Stomach smooth muscle (tissue), 2 donors: Measurements from ENCODE around the gene CSRNP3.

ENCODE experiments used
- H3K27ac ChIP-seq: one replicate; pipeline ENCODE4 v1.7.0; 2013; ENCODE audit warnings: mild to moderate bottlenecking, low read length, inconsistent platforms
- H3K27me3 ChIP-seq, 2 donors: one replicate each; pipeline ENCODE4 v1.7.0; 2013; ENCODE audit warnings: low read length in 2 of 2; ENCODE audit not compliant: insufficient read depth in 2 of 2, control insufficient read depth in 1 of 2
- H3K36me3 ChIP-seq, 2 donors: one replicate each; pipeline ENCODE4 v1.7.0; 2013; ENCODE audit warnings: low read length in 2 of 2; ENCODE audit not compliant: control insufficient read depth in 2 of 2, insufficient read depth in 2 of 2
- H3K4me1 ChIP-seq: one replicate; pipeline ENCODE4 v1.7.0; 2013; ENCODE audit warnings: low read length; ENCODE audit not compliant: control insufficient read depth, insufficient read depth
- H3K4me3 ChIP-seq, 2 donors: one replicate each; pipeline ENCODE4 v1.7.0; 2013; ENCODE audit warnings: low read length in 2 of 2
- H3K9ac ChIP-seq, 2 donors: one replicate each; pipeline ENCODE4 v1.7.0; 2013; ENCODE audit warnings: low read length in 2 of 2, mild to moderate bottlenecking in 1 of 2
- H3K9me3 ChIP-seq, 2 donors: one replicate each; pipeline ENCODE4 v1.7.0; 2013; ENCODE audit warnings: low read length in 2 of 2; ENCODE audit not compliant: control insufficient read depth in 2 of 2
- donor health status: healthy.
- donor health status: Pancreatic carcinoma.

Gene CSRNP3, protein sequence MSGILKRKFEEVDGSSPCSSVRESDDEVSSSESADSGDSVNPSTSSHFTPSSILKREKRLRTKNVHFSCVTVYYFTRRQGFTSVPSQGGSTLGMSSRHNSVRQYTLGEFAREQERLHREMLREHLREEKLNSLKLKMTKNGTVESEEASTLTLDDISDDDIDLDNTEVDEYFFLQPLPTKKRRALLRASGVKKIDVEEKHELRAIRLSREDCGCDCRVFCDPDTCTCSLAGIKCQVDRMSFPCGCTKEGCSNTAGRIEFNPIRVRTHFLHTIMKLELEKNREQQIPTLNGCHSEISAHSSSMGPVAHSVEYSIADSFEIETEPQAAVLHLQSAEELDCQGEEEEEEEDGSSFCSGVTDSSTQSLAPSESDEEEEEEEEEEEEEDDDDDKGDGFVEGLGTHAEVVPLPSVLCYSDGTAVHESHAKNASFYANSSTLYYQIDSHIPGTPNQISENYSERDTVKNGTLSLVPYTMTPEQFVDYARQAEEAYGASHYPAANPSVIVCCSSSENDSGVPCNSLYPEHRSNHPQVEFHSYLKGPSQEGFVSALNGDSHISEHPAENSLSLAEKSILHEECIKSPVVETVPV

DNA sequence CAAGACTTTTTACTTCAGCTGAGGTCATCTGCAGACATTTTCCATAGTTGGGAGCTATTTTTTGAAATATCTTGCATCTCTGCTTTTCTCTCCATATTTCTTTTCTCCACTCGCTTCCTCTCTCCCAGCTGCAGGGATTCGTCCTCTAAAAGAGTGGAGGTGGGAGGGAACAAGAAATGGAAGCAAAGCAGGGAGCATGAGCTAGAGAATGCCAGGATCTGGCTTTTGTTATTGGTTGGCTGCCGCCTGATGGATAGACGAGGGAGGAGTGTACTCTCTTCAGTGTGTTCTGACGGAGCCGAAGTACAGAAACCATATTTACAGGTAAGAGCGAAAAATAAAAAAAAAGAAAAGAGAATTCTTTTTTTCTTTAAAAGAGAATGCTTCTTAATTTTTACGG lies at the start of gene CSRNP3:
CSRNP3 (plus strand) TSS at position 282 of the 400 bp plus-strand sequence. CDS start 125,368 bp downstream, outside the sequence.
- Histone ChIP-seq H3K27ac (no peak within 1 kb of the TSS), H3K36me3 (no peaks in the 10 kb centered on the region), H3K4me3 (peak within 1 kb of the TSS; percentile 70), H3K4me1 (no peaks in the 10 kb centered on the region), H3K9ac (peak within 1 kb of the TSS in 1 of 2 donors; percentile 39), H3K9me3 (no peaks in the 10 kb centered on the region), H3K27me3 (no peaks in the 10 kb centered on the region)

GRCh38 chr2:165420231-165420630 lies 49.3 kb upstream of the CSRNP3 start:
- Histone ChIP-seq H3K9ac (no peak overlapping the region), H3K36me3 (no peaks in the 10 kb centered on the region), H3K27me3 (no peaks in the 10 kb centered on the region), H3K4me1 (no peaks in the 10 kb centered on the region), H3K27ac (no peak overlapping the region), H3K4me3 (no peak overlapping the region), H3K9me3 (peaks cover 0 to 5% of the 10 kb centered on the region in 2 donors)

GRCh38 chr2:165423081-165423480 lies 46.4 kb upstream of the CSRNP3 start:
- H3K4me1 ChIP-seq, result no peaks in the 10 kb centered on the region
- no peak overlapping the region for H3K27ac ChIP-seq
- no peak overlapping the region for H3K9ac ChIP-seq
- peaks cover 0 to 5% of the 10 kb centered on the region in 2 donors for H3K9me3 ChIP-seq
- no peaks in the 10 kb centered on the region for H3K36me3 ChIP-seq
- H3K27me3 ChIP-seq, result no peaks in the 10 kb centered on the region
- no peak overlapping the region for H3K4me3 ChIP-seq

- no peak overlapping the region for H3K27ac ChIP-seq
- no peaks in the 10 kb centered on the region for H3K4me1 ChIP-seq
- H3K4me3 ChIP-seq, result no peak overlapping the region
- peaks cover 0 to 5% of the 10 kb centered on the region in 2 donors for H3K9me3 ChIP-seq
- H3K27me3 ChIP-seq, result no peaks in the 10 kb centered on the region
- H3K36me3 ChIP-seq, result no peaks in the 10 kb centered on the region
- no peak overlapping the region for H3K9ac ChIP-seq
These were observed 43.9 kb upstream of the CSRNP3 start for GRCh38 chr2:165425556-165425955.

DNA sequence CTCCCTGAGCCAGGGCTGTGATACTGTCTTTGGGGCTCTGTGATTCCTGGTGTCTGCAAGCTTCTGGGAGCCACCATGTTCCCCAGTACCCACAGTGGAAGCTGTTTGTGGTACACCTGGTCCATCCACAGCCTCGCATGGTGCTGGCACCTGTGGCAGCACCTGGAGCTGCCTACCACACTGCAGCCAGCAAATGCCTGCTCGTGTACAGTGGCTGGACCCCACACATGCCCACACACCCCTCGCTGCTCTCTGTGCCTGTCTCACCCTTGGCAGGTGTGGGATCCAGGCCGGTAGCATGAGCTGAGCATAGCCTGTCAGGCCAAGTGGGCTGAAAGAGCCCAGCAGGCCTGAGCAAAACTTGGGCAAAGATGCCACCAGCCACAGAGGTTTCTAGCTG lies 41.8 kb upstream of the CSRNP3 start:
- no peak overlapping the region for H3K9ac ChIP-seq
- no peaks in the 10 kb centered on the region for H3K4me1 ChIP-seq
- no peak overlapping the region for H3K27ac ChIP-seq
- no peaks in the 10 kb centered on the region for H3K36me3 ChIP-seq
- H3K4me3 ChIP-seq, result no peak overlapping the region
- no peaks in the 10 kb centered on the region for H3K27me3 ChIP-seq
- peaks cover 0 to 3% of the 10 kb centered on the region in 2 donors for H3K9me3 ChIP-seq

GRCh38 chr2:165428926-165429325 lies 40.6 kb upstream of the CSRNP3 start:
- Histone ChIP-seq H3K4me3 (no peak overlapping the region), H3K4me1 (no peaks in the 10 kb centered on the region)

GRCh38 chr2:165431014-165431413 lies 38.5 kb upstream of the CSRNP3 start:
- H3K4me3 ChIP-seq, result no peak overlapping the region

More at GRCh38 chr2:165428926-165429325, 40.6 kb upstream of the CSRNP3 start:
- Histone ChIP-seq H3K9me3 (no peaks in the 10 kb centered on the region), H3K9ac (no peak overlapping the region), H3K36me3 (no peaks in the 10 kb centered on the region), H3K27ac (no peak overlapping the region), H3K27me3 (no peaks in the 10 kb centered on the region)

DNA sequence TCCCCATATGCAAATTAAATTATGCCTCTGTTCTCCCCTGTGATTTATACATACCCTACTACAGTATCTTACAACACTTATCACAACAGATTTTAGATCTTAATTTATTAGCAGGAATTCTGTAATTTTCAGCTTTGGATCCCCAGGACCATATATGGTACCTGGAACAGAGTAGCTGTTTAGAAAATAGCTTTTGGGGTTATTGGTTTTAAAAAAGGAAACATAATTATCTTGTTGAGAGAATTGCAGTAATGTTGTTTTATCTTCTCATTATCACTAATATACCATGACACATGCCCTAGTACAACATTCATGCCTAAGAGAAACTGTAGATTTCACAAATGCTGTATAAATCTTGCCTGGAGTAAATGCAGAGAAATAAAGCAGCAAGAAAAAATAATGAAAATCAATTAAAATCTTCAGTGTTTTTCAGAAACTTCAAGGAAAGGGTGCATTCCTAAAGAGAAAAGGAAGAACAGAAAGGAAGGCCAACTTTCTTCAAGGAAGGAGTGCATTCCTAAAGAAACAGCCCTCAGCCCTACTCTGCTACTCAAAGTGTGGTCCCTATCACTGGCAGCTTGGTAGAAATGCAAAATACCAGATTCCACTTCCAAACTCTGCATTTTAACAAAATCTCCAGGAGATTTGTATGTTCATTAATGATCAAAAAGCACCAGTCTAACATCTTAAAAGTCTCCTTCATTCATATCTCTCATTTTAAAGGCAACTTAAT lies 37.1 kb upstream of the CSRNP3 start:
- Histone ChIP-seq H3K4me1 (no peaks in the 10 kb centered on the region), H3K9me3 (no peaks in the 10 kb centered on the region), H3K36me3 (no peaks in the 10 kb centered on the region), H3K27me3 (no peaks in the 10 kb centered on the region), H3K27ac (no peak overlapping the region), H3K4me3 (no peak overlapping the region), H3K9ac (no peak overlapping the region)

More at GRCh38 chr2:165431014-165431413, 38.5 kb upstream of the CSRNP3 start:
- no peaks in the 10 kb centered on the region for H3K9me3 ChIP-seq
- H3K27me3 ChIP-seq, result no peaks in the 10 kb centered on the region
- no peak overlapping the region for H3K9ac ChIP-seq
- H3K4me1 ChIP-seq, result no peaks in the 10 kb centered on the region
- no peak overlapping the region for H3K27ac ChIP-seq
- no peaks in the 10 kb centered on the region for H3K36me3 ChIP-seq

- Histone ChIP-seq H3K9ac (no peak overlapping the region), H3K9me3 (no peaks in the 10 kb centered on the region), H3K27ac (no peak overlapping the region), H3K4me3 (no peak overlapping the region), H3K4me1 (no peaks in the 10 kb centered on the region), H3K27me3 (no peaks in the 10 kb centered on the region), H3K36me3 (no peaks in the 10 kb centered on the region)
These were observed 34.5 kb upstream of the CSRNP3 start for GRCh38 chr2:165434865-165435496.

DNA sequence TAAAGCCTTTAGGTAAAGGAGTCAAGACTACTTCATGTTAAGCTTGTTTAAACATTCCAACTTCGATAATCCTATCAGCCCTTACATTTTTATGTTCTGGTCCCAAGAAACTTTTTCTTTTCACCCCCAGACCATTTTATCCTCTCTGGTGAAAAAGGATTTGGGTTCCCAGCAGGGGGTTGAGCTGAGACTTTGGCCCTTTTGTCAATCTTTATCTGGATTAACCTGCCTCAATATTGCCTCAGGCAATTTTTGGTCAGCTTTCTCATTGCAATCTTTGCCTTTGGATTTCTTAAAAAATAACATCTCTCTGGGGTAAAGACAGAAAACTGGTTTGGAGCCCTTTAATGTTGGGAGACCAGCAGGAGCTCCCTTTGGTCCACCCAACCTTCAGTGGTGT lies 33.9 kb upstream of the CSRNP3 start:
- H3K27me3 ChIP-seq, result no peaks in the 10 kb centered on the region
- H3K4me3 ChIP-seq, result no peak overlapping the region
- no peaks in the 10 kb centered on the region for H3K9me3 ChIP-seq
- H3K27ac ChIP-seq, result no peak overlapping the region
- H3K9ac ChIP-seq, result no peak overlapping the region
- H3K36me3 ChIP-seq, result no peaks in the 10 kb centered on the region
- no peaks in the 10 kb centered on the region for H3K4me1 ChIP-seq
